ENCODE measurements around the gene HDDC2.

- TF ChIP-seq CTCF (IDR thresholded peaks at IDR 0.05; ENCODE audit: low read depth, low read length, poor library complexity, severe bottlenecking), result no peak
- TF ChIP-seq EZH2phosphoT487 (IDR thresholded peaks at IDR 0.05; ENCODE audit: borderline replicate concordance, low read length), result no peak
These were observed 53.6 kb downstream of the HDDC2 start for GRCh38 chr6:125248136-125248535.
